ENCODE data around the gene ABHD12. TPM values are rescaled to one million over a fixed set of nuclear protein-coding genes. Genes with fewer than 3 reads are reported as not detected.

ABHD12 gene
- total and polyA plus RNA-seq, 10 of the 15 experiments (the other 5 are each of a cell fraction or from before 2014, with no cell fraction given) = 1.5 to 61.8 (median 26.7) TPM

DNA sequence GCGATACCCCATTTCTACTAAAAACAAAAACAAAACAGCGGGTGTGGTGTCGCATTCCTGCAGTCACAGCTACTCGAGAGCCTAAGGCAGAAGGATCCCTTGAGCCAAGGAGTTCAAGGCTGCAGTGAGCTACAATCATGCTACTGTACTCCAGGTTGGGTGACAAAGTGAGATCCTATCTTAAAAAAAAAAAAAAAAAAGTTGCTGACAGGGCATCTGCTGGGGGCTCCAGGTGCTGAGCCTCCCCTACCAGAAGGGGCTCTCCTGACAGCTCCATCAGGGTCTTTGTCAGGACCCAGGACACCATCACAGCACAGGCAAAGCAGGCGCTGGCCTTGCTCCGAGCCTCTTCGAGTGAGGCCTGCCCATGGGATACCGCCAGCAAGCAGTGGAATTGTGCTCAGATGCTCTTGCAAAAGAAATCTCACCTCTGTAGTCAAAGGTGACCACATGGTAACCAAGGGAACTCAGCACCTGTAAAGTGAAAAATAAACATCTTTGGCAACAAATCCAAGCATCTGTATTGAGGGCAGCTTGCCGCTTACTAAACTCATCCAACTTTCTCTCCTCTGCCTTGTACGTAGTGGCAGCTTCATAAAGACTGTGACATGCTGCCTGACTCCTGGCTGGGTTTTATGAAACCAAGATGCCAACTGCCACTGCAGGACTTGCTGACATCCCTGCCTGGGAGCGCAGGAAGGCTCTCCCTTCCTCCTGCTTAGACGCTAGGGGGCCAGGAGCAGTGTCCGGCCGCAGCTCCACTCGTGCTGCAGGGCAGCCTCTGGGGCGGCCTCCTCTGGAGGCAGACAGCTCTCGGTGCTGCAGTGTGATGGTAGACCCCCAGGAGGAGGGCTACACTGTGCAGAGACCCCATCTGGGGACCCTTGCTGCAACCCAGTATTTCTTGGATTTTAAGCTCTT, 75.9 kb downstream of the ABHD12 start:
- POLR2A ChIA-PET = no interaction called here
- RAD21 ChIA-PET (ENCODE audit: unreplicated experiment) = interaction anchor here (0.6 kb wide), 1 partner anchor 69 kb away, joined by 3 read pairs; no protein-coding TSS in a partner anchor
- TF ChIP-seq NR2F1 (conservative IDR thresholded peaks at IDR 0.05) = no peak
- TF ChIP-seq, protein P1, sequence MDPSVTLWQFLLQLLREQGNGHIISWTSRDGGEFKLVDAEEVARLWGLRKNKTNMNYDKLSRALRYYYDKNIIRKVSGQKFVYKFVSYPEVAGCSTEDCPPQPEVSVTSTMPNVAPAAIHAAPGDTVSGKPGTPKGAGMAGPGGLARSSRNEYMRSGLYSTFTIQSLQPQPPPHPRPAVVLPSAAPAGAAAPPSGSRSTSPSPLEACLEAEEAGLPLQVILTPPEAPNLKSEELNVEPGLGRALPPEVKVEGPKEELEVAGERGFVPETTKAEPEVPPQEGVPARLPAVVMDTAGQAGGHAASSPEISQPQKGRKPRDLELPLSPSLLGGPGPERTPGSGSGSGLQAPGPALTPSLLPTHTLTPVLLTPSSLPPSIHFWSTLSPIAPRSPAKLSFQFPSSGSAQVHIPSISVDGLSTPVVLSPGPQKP (IDR thresholded peaks at IDR 0.05; ENCODE audit: low read depth, low read length) = no peak
- TF ChIP-seq PAX5 (IDR thresholded peaks at IDR 0.05; ENCODE audit: borderline replicate concordance, low read depth, low read length) = no peak
- TF ChIP-seq TAF1 (IDR thresholded peaks at IDR 0.05; ENCODE audit: borderline replicate concordance, low read depth, low read length) = no peak
- TF ChIP-seq HCFC1 (IDR thresholded peaks at IDR 0.05; ENCODE audit: low read length) = no peak
- TF ChIP-seq BACH1 (IDR thresholded peaks at IDR 0.05; ENCODE audit: borderline replicate concordance) = no peak
- TF ChIP-seq CHD4 (IDR thresholded peaks at IDR 0.05) = no peak
- no peak for TF ChIP-seq SMC3 (IDR thresholded peaks at IDR 0.05; ENCODE audit: borderline replicate concordance, low read length)
- TF ChIP-seq MYB (IDR thresholded peaks at IDR 0.05; ENCODE audit: borderline replicate concordance, low read depth, low read length) = no peak
- TF ChIP-seq, protein P2, sequence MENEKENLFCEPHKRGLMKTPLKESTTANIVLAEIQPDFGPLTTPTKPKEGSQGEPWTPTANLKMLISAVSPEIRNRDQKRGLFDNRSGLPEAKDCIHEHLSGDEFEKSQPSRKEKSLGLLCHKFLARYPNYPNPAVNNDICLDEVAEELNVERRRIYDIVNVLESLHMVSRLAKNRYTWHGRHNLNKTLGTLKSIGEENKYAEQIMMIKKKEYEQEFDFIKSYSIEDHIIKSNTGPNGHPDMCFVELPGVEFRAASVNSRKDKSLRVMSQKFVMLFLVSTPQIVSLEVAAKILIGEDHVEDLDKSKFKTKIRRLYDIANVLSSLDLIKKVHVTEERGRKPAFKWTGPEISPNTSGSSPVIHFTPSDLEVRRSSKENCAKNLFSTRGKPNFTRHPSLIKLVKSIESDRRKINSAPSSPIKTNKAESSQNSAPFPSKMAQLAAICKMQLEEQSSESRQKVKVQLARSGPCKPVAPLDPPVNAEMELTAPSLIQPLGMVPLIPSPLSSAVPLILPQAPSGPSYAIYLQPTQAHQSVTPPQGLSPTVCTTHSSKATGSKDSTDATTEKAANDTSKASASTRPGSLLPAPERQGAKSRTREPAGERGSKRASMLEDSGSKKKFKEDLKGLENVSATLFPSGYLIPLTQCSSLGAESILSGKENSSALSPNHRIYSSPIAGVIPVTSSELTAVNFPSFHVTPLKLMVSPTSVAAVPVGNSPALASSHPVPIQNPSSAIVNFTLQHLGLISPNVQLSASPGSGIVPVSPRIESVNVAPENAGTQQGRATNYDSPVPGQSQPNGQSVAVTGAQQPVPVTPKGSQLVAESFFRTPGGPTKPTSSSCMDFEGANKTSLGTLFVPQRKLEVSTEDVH (IDR thresholded peaks at IDR 0.05; ENCODE audit: low read depth, partially characterized antibody) = no peak
- no peak for TF ChIP-seq IRF4 (IDR thresholded peaks at IDR 0.05; ENCODE audit: low read depth, low read length)
- TF ChIP-seq ZNF622 (IDR thresholded peaks at IDR 0.05) = no peak
- TF ChIP-seq TCF3 (IDR thresholded peaks at IDR 0.05; ENCODE audit: borderline replicate concordance, insufficient read depth, low read depth, low read length) = no peak
- TF ChIP-seq KDM1A (IDR thresholded peaks at IDR 0.05; ENCODE audit: borderline replicate concordance) = no peak
- TF ChIP-seq STAT3 (IDR thresholded peaks at IDR 0.05; ENCODE audit: low read depth, low read length) = no peak
- TF ChIP-seq CBX5 (IDR thresholded peaks at IDR 0.05; ENCODE audit: low read depth) = no peak
- Histone ChIP-seq H3K9me3 (replicated peaks; ENCODE audit: control insufficient read depth, insufficient read depth, low read length) (no peaks in the 10 kb centered on the region), H3K27ac (ENCODE audit: control insufficient read depth, insufficient read depth) (no peak overlapping the region), H3K9ac (ENCODE audit: control insufficient read depth, insufficient read depth, low read length) (no peak overlapping the region), H4K20me1 (ENCODE audit: control insufficient read depth, insufficient read depth) (no peaks in the 10 kb centered on the region), H3K36me3 (ENCODE audit: control insufficient read depth in 2 of 2, insufficient read depth in 2 of 2, low read length in 1 of 2) (peaks cover 10 to 12% of the 10 kb centered on the region in 2 experiments), H3K4me3 (no peak overlapping the region), H3K4me2 (ENCODE audit: control insufficient read depth, insufficient read depth) (no peak overlapping the region), H2AFZ (ENCODE audit: control insufficient read depth, low read depth, low read length) (no peak overlapping the region), H3K4me1 (ENCODE audit: control insufficient read depth, insufficient read depth, low read length) (peaks cover 49% of the 10 kb centered on the region), H3K27me3 (replicated peaks in 1 of 2; ENCODE audit: control insufficient read depth in 2 of 2, insufficient read depth in 2 of 2, low read length in 1 of 2) (no peaks in the 10 kb centered on the region), H3K79me2 (ENCODE audit: control insufficient read depth, insufficient read depth, low read length) (peaks cover 10% of the 10 kb centered on the region)
- BruUV-seq (replicated peaks) = no TSS peak
- FAIRE-seq (no peak), ATAC-seq (no peak), DNase-seq (ENCODE audit: low read depth, low spot score) (no peak)
- SMC1A ChIA-PET (ENCODE audit: uncharacterized antibody, unreplicated experiment) = interaction anchor here (1.2 to 5.1 kb wide), 2 partner anchors 84 to 85 kb away, joined by 4 to 23 read pairs; no protein-coding TSS in a partner anchor
- 95% methylated on average over 17 of the region's 17 CpGs for WGBS (ENCODE audit: insufficient coverage, insufficient replicate concordance, low lambda C conversion rate, missing lambda C conversion rate)
- CTCF ChIA-PET = interaction anchor here (0.9 to 1.3 kb wide), 3 partner anchors 19 to 84 kb away, joined by 3 to 6 read pairs (median 4); no protein-coding TSS in a partner anchor
- intact Hi-C loops (cut with micrococcal nuclease; ENCODE audit: unreplicated experiment) = loop anchor here (10.0 kb wide), 1 partner anchor 310 kb away; the partner anchor contains the start of gene NANP
- in situ Hi-C loops (cut with MboI) = no loop called here
